HepG2 (cell line): ENCODE measurements around the gene SBNO2. TPM values are rescaled to one million over a fixed set of nuclear protein-coding genes. Genes with fewer than 3 reads are reported as not detected.
A peak's percentile ranks its signal among the peaks of the same experiment; 100 is the strongest.

Experiments
- BCLAF1 ChIP-seq: fragments of 450-650 bp; IDR thresholded peaks from 2 replicates; pipeline ENCODE4 v1.6.1; 2017; ENCODE audit warnings: mild to moderate bottlenecking
- BORCS8-MEF2B ChIP-seq: sonication (generic); formaldehyde crosslinking; IDR thresholded peaks from 2 replicates; pipeline ENCODE4 v1.8.0; 2022; ENCODE audit warnings: mild to moderate bottlenecking, missing genetic modification reagents
- CBX2 ChIP-seq, 2 experiments: fragments of 200-600 bp in 1 of 2; sonication (generic); formaldehyde crosslinking in 1 of 2; IDR thresholded peaks; 2 replicates each; pipeline versions ENCODE4 v1.7.0 to v1.8.1; 2018 to 2022; ENCODE audit warnings: low read depth in 2 of 2, low read length in 1 of 2, mild to moderate bottlenecking in 1 of 2, missing genetic modification reagents in 1 of 2
- DNMT1 ChIP-seq: sonication (generic); formaldehyde crosslinking; IDR thresholded peaks from 2 replicates; pipeline ENCODE4 v1.5.1; 2020; ENCODE audit warnings: mild to moderate bottlenecking, missing genetic modification reagents
- FLYWCH1 ChIP-seq: sonication (generic); formaldehyde crosslinking; IDR thresholded peaks from 2 replicates; pipeline ENCODE4 v1.8.1; 2023; ENCODE audit warnings: mild to moderate bottlenecking, missing genetic modification reagents
- HMGXB3 ChIP-seq: sonication (generic); formaldehyde crosslinking; IDR thresholded peaks from 2 replicates; pipeline ENCODE4 v1.4.0; 2020; ENCODE audit warnings: missing genetic modification reagents, borderline replicate concordance
- IRX3 ChIP-seq: sonication (generic); formaldehyde crosslinking; IDR thresholded peaks from 2 replicates; pipeline ENCODE4 v1.8.1; 2023; ENCODE audit warnings: mild to moderate bottlenecking, low read depth, missing genetic modification reagents, borderline replicate concordance
- KDM2A ChIP-seq: sonication (generic); formaldehyde crosslinking; IDR thresholded peaks from 2 replicates; pipeline ENCODE4 v1.4.0; 2020; ENCODE audit warnings: low read depth, missing genetic modification reagents, borderline replicate concordance
- MAF1 ChIP-seq: sonication (generic); formaldehyde crosslinking; IDR thresholded peaks from 2 replicates; pipeline ENCODE4 v1.5.0; 2020; ENCODE audit warnings: missing genetic modification reagents, borderline replicate concordance
- MXD3 ChIP-seq: IDR thresholded peaks from 2 replicates; pipeline ENCODE4 v1.6.1; 2016; ENCODE audit warnings: mild to moderate bottlenecking, missing biosample characterization, missing genetic modification reagents
- NBN ChIP-seq: fragments of 450-650 bp; conservative IDR thresholded peaks from 2 replicates; pipeline ENCODE4 v1.6.1; 2017
- NCOA1 ChIP-seq: sonication (generic); formaldehyde crosslinking; IDR thresholded peaks from 2 replicates; pipeline ENCODE4 v1.9.0; 2021; ENCODE audit warnings: missing genetic modification reagents
- NCOA5 ChIP-seq: sonication (generic); formaldehyde crosslinking; IDR thresholded peaks from 2 replicates; pipeline ENCODE4 v1.4.0; 2020; ENCODE audit warnings: missing genetic modification reagents
- PAF1 ChIP-seq: IDR thresholded peaks from 2 replicates; pipeline ENCODE4 v1.6.1; 2016; ENCODE audit warnings: missing genetic modification reagents, missing compliant biosample characterization
- SPEN ChIP-seq: sonication (generic); formaldehyde crosslinking; IDR thresholded peaks from 2 replicates; pipeline ENCODE4 v1.5.1; 2020; ENCODE audit warnings: low read depth, mild to moderate bottlenecking, missing genetic modification reagents
- ZBTB44 ChIP-seq: sonication (generic); formaldehyde crosslinking; IDR thresholded peaks from 2 replicates; pipeline ENCODE4 v1.4.0; 2020; ENCODE audit warnings: missing genetic modification reagents
- ZMAT3 ChIP-seq: sonication (generic); formaldehyde crosslinking; conservative IDR thresholded peaks from 2 replicates; pipeline ENCODE4 v1.7.0; 2021; ENCODE audit warnings: missing genetic modification reagents
- ZNF260 ChIP-seq: sonication (generic); formaldehyde crosslinking; IDR thresholded peaks from 2 replicates; pipeline ENCODE4 v1.4.0; 2020; ENCODE audit warnings: missing genetic modification reagents, low read depth, mild to moderate bottlenecking, borderline replicate concordance
- ZNF30 ChIP-seq: sonication (generic); formaldehyde crosslinking; IDR thresholded peaks from 2 replicates; pipeline ENCODE4 v1.5.0; 2020; ENCODE audit warnings: mild to moderate bottlenecking, missing genetic modification reagents
- ZNF709 ChIP-seq: sonication (generic); formaldehyde crosslinking; IDR thresholded peaks from 2 replicates; pipeline ENCODE4 v1.5.0; 2020; ENCODE audit warnings: mild to moderate bottlenecking, missing genetic modification reagents
- ZNF850 ChIP-seq: sonication (generic); formaldehyde crosslinking; conservative IDR thresholded peaks from 2 replicates; pipeline ENCODE4 v1.9.0; 2021; ENCODE audit warnings: mild to moderate bottlenecking, missing genetic modification reagents
- polyA plus RNA-seq, 8 experiments: library from polyadenylated mRNA; depleted of rRNA in 3 of 8; stranded (reverse) in 7 of 8; unstranded in 1 of 8; fragments of >200 nt; fragmentation: Illumina TruSeq in 4 of 8; extraction: Trizol in 4 of 8; gene quantifications; 2 replicates each; pipeline versions ENCODE4 v1.2.1 to v1.2.3, GENCODE V29; 2011 to 2016; ENCODE audit warnings: low read depth in 4 of 8, missing spikeins in 1 of 8, mixed read lengths in 1 of 8; ENCODE audit not compliant: insufficient read depth in 1 of 8
- total RNA-seq, 5 experiments: library from RNA; depleted of rRNA; stranded (reverse); fragments of >200 nt; fragmentation: Illumina TruSeq; extraction: Trizol; gene quantifications; 2 replicates each; pipeline ENCODE4 v1.2.3, GENCODE V29; 2016; ENCODE audit warnings: low read depth in 1 of 5

The SBNO2 gene
- total and polyA plus RNA-seq, 2 of the 13 experiments (the other 11 are each of a cell fraction or from before 2014, with no cell fraction given): 8.6 to 10.4 TPM

GRCh38 chr19:1094978-1095701 lies 78.9 kb downstream of the SBNO2 start, which contains the start of gene POLR2E (continued):
- TF ChIP-seq ZBTB44 (CRISPR knock-in tag) (no peak), MAF1 (CRISPR knock-in tag) (peak; percentile 84; the same call in 1 of the 2 replicates), IRX3 (CRISPR knock-in tag) (no peak), PAF1 (CRISPR knock-in tag) (no peak), BORCS8-MEF2B (CRISPR knock-in tag) (peak; percentile 54; the same call in 1 of the 2 replicates), ZNF850 (CRISPR knock-in tag) (no peak), ZNF709 (no peak), KDM2A (CRISPR knock-in tag) (peak; percentile 77), ZMAT3 (CRISPR knock-in tag) (no peak), MXD3 (CRISPR knock-in tag) (no peak), ZNF260 (CRISPR knock-in tag) (no peak), SPEN (CRISPR knock-in tag) (peak; percentile 93), NCOA1 (CRISPR knock-in tag) (peak; percentile 72; the same call in 1 of the 2 replicates), ZNF30 (CRISPR knock-in tag) (no peak), BCLAF1 (no peak), NCOA5 (CRISPR knock-in tag) (no peak), HMGXB3 (CRISPR knock-in tag) (peak; percentile 84), NBN (no peak), FLYWCH1 (CRISPR knock-in tag) (no peak), CBX2 (IDR thresholded peaks at IDR 0.05; ENCODE audit: low read depth, low read length) (no peak), CBX2 (CRISPR knock-in tag; IDR thresholded peaks at IDR 0.05; ENCODE audit: low read depth) (0 out of 2 replicates have a peak, but pooled peaks have one; percentile 27), DNMT1 (CRISPR knock-in tag) (no peak)
